HepG2 (cell line): Measurements from ENCODE around the gene SIRT7.

ENCODE experiments used
- CTCF ChIP-seq: sonication (generic); formaldehyde crosslinking; IDR thresholded peaks from 2 replicates; pipeline ENCODE4 v1.5.0; 2020; ENCODE audit warnings: mild to moderate bottlenecking, missing genetic modification reagents, moderate library complexity
- GABPA ChIP-seq, 2 experiments: IDR thresholded peaks; 2 replicates each; pipeline ENCODE4 v1.6.1; 2011 to 2016; ENCODE audit warnings: low read depth in 2 of 2, low read length in 1 of 2, missing biosample characterization in 1 of 2, missing genetic modification characterization in 1 of 2
- ZNF496 ChIP-seq: sonication (generic); formaldehyde crosslinking; IDR thresholded peaks from 2 replicates; pipeline ENCODE4 v1.8.1; 2023; ENCODE audit warnings: mild to moderate bottlenecking, moderate library complexity, missing genetic modification reagents; ENCODE audit not compliant: insufficient replicate concordance
- ZNF75D ChIP-seq: sonication (generic); formaldehyde crosslinking; IDR thresholded peaks from 2 replicates; pipeline ENCODE4 v1.8.1; 2023; ENCODE audit warnings: missing genetic modification reagents, mild to moderate bottlenecking, borderline replicate concordance
- ZNF768 ChIP-seq: sonication (generic); formaldehyde crosslinking; IDR thresholded peaks from 2 replicates; pipeline ENCODE4 v1.4.0; 2020; ENCODE audit warnings: missing genetic modification reagents

GRCh38 chr17:81908793-81909192 lies 9.2 kb downstream of the SIRT7 start:
- TF ChIP-seq GABPA (IDR thresholded peaks at IDR 0.05; ENCODE audit: low read depth, low read length) (no peak), GABPA (CRISPR knock-in tag; IDR thresholded peaks at IDR 0.05; ENCODE audit: low read depth) (no peak), CTCF (CRISPR knock-in tag) (no peak), ZNF768 (CRISPR knock-in tag) (no peak), ZNF75D (CRISPR knock-in tag) (no peak), ZNF496 (no peak)
